Retinal pigment epithelial cell (primary cell): ENCODE results near the gene SLC44A1.

Source experiments
- DNase-seq: peaks from one replicate; pipeline ENCODE4 v3.0.0-alpha.2; 2010; ENCODE audit warnings: low read depth
- H3K4me3 ChIP-seq: 2 replicates; pipeline ENCODE4 v1.5.1; 2011; ENCODE audit warnings: mild to moderate bottlenecking, low read length, control low read depth, moderate library complexity
- TF ChIP-seq, protein P1 (sequence below): conservative IDR thresholded peaks from 2 replicates; pipeline ENCODE4 v1.5.1; 2011; ENCODE audit warnings: low read depth, low read length, control low read depth, inconsistent platforms

SLC44A1 gene

DNA sequence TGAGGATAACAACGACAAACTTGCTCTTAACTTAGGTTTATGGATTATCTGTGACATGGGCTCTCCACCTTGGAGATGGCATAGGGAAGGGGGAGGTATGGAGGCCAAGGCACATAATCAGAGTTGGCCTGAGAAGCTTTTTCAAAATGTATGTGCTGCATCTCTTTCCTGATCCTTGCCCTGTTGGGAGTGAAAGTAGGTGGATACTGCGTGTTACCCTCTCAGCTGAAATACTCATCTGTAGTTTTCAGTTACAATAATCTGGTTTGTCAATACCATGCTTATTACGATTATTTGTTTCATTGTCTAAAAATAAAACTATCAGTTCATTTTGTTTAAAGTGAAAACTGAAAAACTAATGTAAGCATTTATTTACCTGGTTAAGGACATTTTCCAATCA, 86.7 kb downstream of the SLC44A1 start:
- TF ChIP-seq, protein P1, sequence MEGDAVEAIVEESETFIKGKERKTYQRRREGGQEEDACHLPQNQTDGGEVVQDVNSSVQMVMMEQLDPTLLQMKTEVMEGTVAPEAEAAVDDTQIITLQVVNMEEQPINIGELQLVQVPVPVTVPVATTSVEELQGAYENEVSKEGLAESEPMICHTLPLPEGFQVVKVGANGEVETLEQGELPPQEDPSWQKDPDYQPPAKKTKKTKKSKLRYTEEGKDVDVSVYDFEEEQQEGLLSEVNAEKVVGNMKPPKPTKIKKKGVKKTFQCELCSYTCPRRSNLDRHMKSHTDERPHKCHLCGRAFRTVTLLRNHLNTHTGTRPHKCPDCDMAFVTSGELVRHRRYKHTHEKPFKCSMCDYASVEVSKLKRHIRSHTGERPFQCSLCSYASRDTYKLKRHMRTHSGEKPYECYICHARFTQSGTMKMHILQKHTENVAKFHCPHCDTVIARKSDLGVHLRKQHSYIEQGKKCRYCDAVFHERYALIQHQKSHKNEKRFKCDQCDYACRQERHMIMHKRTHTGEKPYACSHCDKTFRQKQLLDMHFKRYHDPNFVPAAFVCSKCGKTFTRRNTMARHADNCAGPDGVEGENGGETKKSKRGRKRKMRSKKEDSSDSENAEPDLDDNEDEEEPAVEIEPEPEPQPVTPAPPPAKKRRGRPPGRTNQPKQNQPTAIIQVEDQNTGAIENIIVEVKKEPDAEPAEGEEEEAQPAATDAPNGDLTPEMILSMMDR = no peak
- no peak overlapping the region for H3K4me3 ChIP-seq
- no peak for DNase-seq

DNA sequence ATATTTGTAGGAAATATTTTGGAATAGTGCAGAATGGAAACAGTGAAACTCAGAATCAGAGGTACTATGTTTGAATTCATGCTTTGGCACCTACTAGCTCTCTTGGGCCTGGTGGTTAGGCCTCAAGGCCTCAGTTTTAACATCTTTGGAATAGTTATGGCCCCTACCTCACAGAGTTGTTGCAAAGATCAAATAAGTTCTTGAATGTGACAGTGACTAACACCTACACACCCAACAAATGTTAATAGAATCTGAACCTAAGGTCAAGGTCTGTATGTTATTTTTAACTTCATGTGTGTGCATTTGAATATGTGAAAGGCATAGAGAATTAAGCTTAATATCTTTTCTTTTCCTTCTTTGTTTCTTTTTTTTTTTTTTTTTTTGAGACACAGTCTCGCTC, 87.3 kb downstream of the SLC44A1 start:
- TF ChIP-seq, protein P1 = no peak
- no peak overlapping the region for H3K4me3 ChIP-seq
- no peak for DNase-seq

- TF ChIP-seq, protein P1 = no peak
- DNase-seq = no peak
Observed at GRCh38 chr9:105332471-105332870, 88.0 kb downstream of the SLC44A1 start.

GRCh38 chr9:105333076-105333475, 88.6 kb downstream of the SLC44A1 start:
- DNase-seq = no peak
- H3K4me3 ChIP-seq = no peak overlapping the region
- TF ChIP-seq, protein P1 = no peak

More at GRCh38 chr9:105332471-105332870, 88.0 kb downstream of the SLC44A1 start:
- H3K4me3 ChIP-seq = no peak overlapping the region

DNA sequence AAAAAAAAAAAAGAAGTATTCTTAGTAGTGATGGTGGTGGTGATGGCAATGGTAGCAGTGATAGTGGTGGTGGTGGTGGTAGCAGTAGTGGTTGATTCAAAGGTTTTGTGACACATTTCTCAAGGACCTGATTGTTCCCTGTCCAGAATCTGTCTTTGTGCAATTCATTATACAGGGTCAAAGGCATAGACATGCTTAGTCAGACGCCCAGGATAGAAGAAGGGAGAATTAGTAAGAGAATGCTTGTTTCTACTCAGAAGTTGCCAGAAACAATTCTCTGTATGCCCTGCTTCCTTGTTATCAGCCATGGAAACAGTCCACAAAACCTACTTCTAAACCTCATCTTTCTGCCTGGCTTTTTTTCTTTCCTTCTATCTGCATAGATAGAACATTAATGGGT, 89.4 kb downstream of the SLC44A1 start:
- H3K4me3 ChIP-seq = no peak overlapping the region
- TF ChIP-seq, protein P1 = no peak

GRCh38 chr9:105338308-105338707, 93.9 kb downstream of the SLC44A1 start:
- H3K4me3 ChIP-seq = no peak overlapping the region
- no peak for DNase-seq
- TF ChIP-seq, protein P1 = no peak

More for the DNA sequence above, 89.4 kb downstream of the SLC44A1 start:
- no peak for DNase-seq

DNA sequence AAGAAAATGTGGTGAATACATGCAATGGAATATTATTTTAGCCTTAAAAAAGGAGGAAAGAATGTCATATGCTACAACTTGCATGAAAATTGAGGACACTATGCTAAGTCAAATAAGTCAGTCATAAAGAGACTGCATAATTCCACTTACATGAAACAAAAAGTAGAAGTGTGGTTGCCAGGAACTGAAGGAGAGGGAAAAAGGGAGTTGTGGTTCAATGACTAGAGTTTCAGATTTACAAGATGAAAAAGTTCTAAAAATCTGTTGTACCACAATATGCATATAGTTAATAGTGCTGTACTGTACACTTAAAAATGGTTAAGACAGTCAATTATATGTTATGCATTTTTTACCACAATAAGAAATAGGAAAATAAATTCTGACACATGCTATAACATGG, 95.4 kb downstream of the SLC44A1 start:
- H3K4me3 ChIP-seq = no peak overlapping the region
- TF ChIP-seq, protein P1 = no peak
- no peak for DNase-seq
